ENCODE results near the gene CACNB2. TPM values are rescaled to one million over a fixed set of nuclear protein-coding genes. Genes with fewer than 3 reads are reported as not detected.

CACNB2 gene
- total RNA-seq, 1 experiment from 2014 or later, result not detected

DNA sequence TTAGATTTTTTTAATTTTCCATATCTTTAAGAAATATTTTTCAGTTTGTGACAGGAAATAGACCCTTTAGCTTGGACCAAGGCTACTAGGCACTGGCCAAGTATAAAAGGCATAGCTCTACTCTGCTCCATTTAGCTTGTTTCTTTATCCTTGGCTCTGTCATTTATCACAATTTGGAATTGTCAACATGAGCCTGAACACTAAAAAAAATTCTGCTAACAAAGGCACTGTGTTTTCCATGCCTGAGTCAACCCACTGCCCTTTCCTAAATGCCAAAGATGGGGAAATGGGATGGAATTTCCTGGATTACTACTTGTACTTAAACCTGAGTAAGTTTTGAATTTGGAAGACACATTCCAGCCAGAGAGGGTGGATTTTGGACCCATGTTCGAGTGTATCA, 382.8 kb downstream of the CACNB2 start:
- Histone ChIP-seq H3K4me3 (ENCODE audit: low read depth in 2 of 2, low read length in 2 of 2) (no peak overlapping the region), H3K27ac (ENCODE audit: low read length) (no peak overlapping the region), H3K9me3 (ENCODE audit: control insufficient read depth, insufficient read depth, low read depth, low read length) (no peaks in the 10 kb centered on the region), H3K4me1 (ENCODE audit: control insufficient read depth, insufficient read depth, low read length) (no peaks in the 10 kb centered on the region), H3K27me3 (ENCODE audit: control insufficient read depth, insufficient read depth, low read length) (no peaks in the 10 kb centered on the region), H3K36me3 (ENCODE audit: control insufficient read depth, insufficient read depth, low read length) (no peaks in the 10 kb centered on the region)
- BruUV-seq (replicated peaks), result no TSS peak
- POLR2A ChIA-PET, result no interaction called here
- in situ Hi-C loops (cut with HindIII; ENCODE audit: low pct_unique_long_range_greater_than_20kb, low sequenced_read_pairs), result no loop called here
- CTCF ChIA-PET, result no interaction called here
- intact Hi-C loops (cut with micrococcal nuclease; ENCODE audit: unreplicated experiment), result no loop called here
- ATAC-seq (no peak), DNase-seq (ENCODE audit: low read depth, low spot score) (no peak)
- TF ChIP-seq, protein P1, sequence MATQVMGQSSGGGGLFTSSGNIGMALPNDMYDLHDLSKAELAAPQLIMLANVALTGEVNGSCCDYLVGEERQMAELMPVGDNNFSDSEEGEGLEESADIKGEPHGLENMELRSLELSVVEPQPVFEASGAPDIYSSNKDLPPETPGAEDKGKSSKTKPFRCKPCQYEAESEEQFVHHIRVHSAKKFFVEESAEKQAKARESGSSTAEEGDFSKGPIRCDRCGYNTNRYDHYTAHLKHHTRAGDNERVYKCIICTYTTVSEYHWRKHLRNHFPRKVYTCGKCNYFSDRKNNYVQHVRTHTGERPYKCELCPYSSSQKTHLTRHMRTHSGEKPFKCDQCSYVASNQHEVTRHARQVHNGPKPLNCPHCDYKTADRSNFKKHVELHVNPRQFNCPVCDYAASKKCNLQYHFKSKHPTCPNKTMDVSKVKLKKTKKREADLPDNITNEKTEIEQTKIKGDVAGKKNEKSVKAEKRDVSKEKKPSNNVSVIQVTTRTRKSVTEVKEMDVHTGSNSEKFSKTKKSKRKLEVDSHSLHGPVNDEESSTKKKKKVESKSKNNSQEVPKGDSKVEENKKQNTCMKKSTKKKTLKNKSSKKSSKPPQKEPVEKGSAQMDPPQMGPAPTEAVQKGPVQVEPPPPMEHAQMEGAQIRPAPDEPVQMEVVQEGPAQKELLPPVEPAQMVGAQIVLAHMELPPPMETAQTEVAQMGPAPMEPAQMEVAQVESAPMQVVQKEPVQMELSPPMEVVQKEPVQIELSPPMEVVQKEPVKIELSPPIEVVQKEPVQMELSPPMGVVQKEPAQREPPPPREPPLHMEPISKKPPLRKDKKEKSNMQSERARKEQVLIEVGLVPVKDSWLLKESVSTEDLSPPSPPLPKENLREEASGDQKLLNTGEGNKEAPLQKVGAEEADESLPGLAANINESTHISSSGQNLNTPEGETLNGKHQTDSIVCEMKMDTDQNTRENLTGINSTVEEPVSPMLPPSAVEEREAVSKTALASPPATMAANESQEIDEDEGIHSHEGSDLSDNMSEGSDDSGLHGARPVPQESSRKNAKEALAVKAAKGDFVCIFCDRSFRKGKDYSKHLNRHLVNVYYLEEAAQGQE (IDR thresholded peaks at IDR 0.05; ENCODE audit: insufficient read depth in 1 of 2, low read depth in 2 of 2, low read length in 1 of 2), result no peak
- TF ChIP-seq TCF7L2 (IDR thresholded peaks at IDR 0.05; ENCODE audit: low read depth, low read length) (no peak), SIN3A (IDR thresholded peaks at IDR 0.05; ENCODE audit: borderline replicate concordance, insufficient read depth, low read depth, low read length) (no peak), POLR2AphosphoS5 (IDR thresholded peaks at IDR 0.05; ENCODE audit: low read depth, low read length) (no peak)
- TF ChIP-seq, protein P2, sequence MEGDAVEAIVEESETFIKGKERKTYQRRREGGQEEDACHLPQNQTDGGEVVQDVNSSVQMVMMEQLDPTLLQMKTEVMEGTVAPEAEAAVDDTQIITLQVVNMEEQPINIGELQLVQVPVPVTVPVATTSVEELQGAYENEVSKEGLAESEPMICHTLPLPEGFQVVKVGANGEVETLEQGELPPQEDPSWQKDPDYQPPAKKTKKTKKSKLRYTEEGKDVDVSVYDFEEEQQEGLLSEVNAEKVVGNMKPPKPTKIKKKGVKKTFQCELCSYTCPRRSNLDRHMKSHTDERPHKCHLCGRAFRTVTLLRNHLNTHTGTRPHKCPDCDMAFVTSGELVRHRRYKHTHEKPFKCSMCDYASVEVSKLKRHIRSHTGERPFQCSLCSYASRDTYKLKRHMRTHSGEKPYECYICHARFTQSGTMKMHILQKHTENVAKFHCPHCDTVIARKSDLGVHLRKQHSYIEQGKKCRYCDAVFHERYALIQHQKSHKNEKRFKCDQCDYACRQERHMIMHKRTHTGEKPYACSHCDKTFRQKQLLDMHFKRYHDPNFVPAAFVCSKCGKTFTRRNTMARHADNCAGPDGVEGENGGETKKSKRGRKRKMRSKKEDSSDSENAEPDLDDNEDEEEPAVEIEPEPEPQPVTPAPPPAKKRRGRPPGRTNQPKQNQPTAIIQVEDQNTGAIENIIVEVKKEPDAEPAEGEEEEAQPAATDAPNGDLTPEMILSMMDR (IDR thresholded peaks at IDR 0.05), result no peak

DNA sequence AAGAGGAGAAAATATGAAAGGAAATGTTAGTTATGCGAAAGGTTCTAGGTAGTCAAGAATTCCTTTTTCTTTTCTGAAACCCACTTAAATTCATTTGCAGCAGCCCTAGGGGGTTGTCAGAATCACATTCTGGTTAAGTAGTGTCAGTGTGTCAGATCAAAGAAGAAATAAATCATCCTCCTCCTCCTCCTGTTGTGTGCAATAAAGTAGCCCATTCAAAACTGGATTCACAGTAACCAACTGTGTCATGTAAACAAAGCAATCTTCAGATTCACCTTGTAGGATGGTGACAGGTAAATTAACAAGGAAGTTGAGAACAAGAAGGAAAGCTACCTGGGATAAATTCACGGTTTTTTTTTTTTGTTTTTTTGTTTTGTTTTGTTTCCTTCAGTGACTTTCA, 383.6 kb downstream of the CACNB2 start:
- Histone ChIP-seq H3K9me3 (ENCODE audit: control insufficient read depth, insufficient read depth, low read depth, low read length) (no peaks in the 10 kb centered on the region), H3K4me1 (ENCODE audit: control insufficient read depth, insufficient read depth, low read length) (no peaks in the 10 kb centered on the region), H3K4me3 (ENCODE audit: low read depth in 2 of 2, low read length in 2 of 2) (no peak overlapping the region), H3K27ac (ENCODE audit: low read length) (no peak overlapping the region), H3K36me3 (ENCODE audit: control insufficient read depth, insufficient read depth, low read length) (no peaks in the 10 kb centered on the region), H3K27me3 (ENCODE audit: control insufficient read depth, insufficient read depth, low read length) (no peaks in the 10 kb centered on the region)
- intact Hi-C loops (cut with micrococcal nuclease; ENCODE audit: unreplicated experiment), result no loop called here
- in situ Hi-C loops (cut with HindIII; ENCODE audit: low pct_unique_long_range_greater_than_20kb, low sequenced_read_pairs), result no loop called here
- ChIA-PET POLR2A (no interaction called here), CTCF (no interaction called here)
- BruUV-seq (replicated peaks), result no TSS peak
- no peak for ATAC-seq
- no peak for TF ChIP-seq TCF7L2 (IDR thresholded peaks at IDR 0.05; ENCODE audit: low read depth, low read length)
- no peak for TF ChIP-seq POLR2AphosphoS5 (IDR thresholded peaks at IDR 0.05; ENCODE audit: low read depth, low read length)
- TF ChIP-seq SIN3A (IDR thresholded peaks at IDR 0.05; ENCODE audit: borderline replicate concordance, insufficient read depth, low read depth, low read length), result no peak
- TF ChIP-seq, protein P1 (IDR thresholded peaks at IDR 0.05; ENCODE audit: insufficient read depth in 1 of 2, low read depth in 2 of 2, low read length in 1 of 2), result no peak
- TF ChIP-seq, protein P2 (IDR thresholded peaks at IDR 0.05), result no peak
- no peak for DNase-seq (ENCODE audit: low read depth, low spot score)

Measured in Panc1 (cell line).